Esophagus squamous epithelium (tissue), 5 donors: ENCODE measurements around the gene TMEM184A. TPM values are rescaled to one million over a fixed set of nuclear protein-coding genes. Genes with fewer than 3 reads are reported as not detected.

Experiments
- DNase-seq: peaks from one replicate; lab custom pipeline; 2025; lab: John Stamatoyannopoulos, UW
- H3K27ac ChIP-seq, 4 donors: fragments of 200-600 bp; sonication (generic); one replicate each; pipeline ENCODE4 v1.5.1; 2016 to 2019; ENCODE audit warnings: mild to moderate bottlenecking in 1 of 4
- H3K27me3 ChIP-seq, 4 donors: fragments of 200-600 bp; sonication (generic); 1 replicate in 3 of 4; 2 replicates in 1 of 4; pipeline versions ENCODE4 v1.5.1 to v1.6.0; 2017 to 2021; ENCODE audit warnings: antibody characterized with exemption in 1 of 4
- H3K36me3 ChIP-seq, 3 donors: fragments of 200-600 bp; sonication (generic); one replicate each; pipeline ENCODE4 v1.5.1; 2016 to 2019
- H3K4me1 ChIP-seq, 3 donors: fragments of 200-600 bp; sonication (generic); one replicate each; pipeline ENCODE4 v1.5.1; 2017 to 2019
- H3K4me3 ChIP-seq, 4 donors: fragments of 200-600 bp; sonication (generic); 1 replicate in 3 of 4; 2 replicates in 1 of 4; pipeline ENCODE4 v1.5.1; 2016 to 2019; ENCODE audit warnings: mild to moderate bottlenecking in 2 of 4, moderate library complexity in 1 of 4
- H3K9me3 ChIP-seq, 3 donors: fragments of 200-600 bp; sonication (generic); one replicate each; pipeline ENCODE4 v1.5.1; 2016 to 2019
- CTCF ChIP-seq, 6 experiments: fragments of 450-650 bp in 4 of 6; fragments of 200-600 bp in 2 of 6; sonication (generic) in 2 of 6; IDR thresholded peaks; one replicate each; pipeline ENCODE4 v1.5.1; 2016 to 2019; ENCODE audit warnings: antibody characterized with exemption in 6 of 6, mild to moderate bottlenecking in 4 of 6, moderate library complexity in 4 of 6
- POLR2A ChIP-seq, 4 donors: fragments of 450-650 bp; IDR thresholded peaks; one replicate each; pipeline ENCODE4 v1.6.1; 2017; ENCODE audit warnings: antibody characterized with exemption in 4 of 4, mild to moderate bottlenecking in 4 of 4, moderate library complexity in 3 of 4
- WGBS, 2 donors: methylation state at CpG; one replicate each; pipeline ENCODE4 v1.1.5; 2018; 5-methylcytosine and 5-hydroxymethylcytosine counted together
- intact Hi-C: fragments of 100-400 bp; cut with DNase I; formaldehyde crosslinking; loops from one replicate; pipeline ENCODE4 v1.15.0; 2022
- total RNA-seq, 4 donors: library from RNA; depleted of rRNA; stranded (reverse); fragments of >200 nt; gene quantifications; one replicate each; pipeline ENCODE4 v1.1.0, GENCODE V29; 2016
- donor health status: DM: yes; HTN: yes; CAD: no.

TMEM184A gene
- total RNA-seq, 4 donors from 2014 or later: 56.7 to 204 (median 98.9) TPM

GRCh38 chr7:1560620-1561031, 4.6 kb upstream of the TMEM184A start:
- intact Hi-C loops: no loop called here
- H3K27me3 ChIP-seq: no peaks in the 10 kb centered on the region
- H3K36me3 ChIP-seq: peaks cover 0 to 5% (median 0%) of the 10 kb centered on the region in 3 donors
- WGBS, 2 donors: 62% methylated on average over 3 of the region's 13 CpGs; no CpG with 5 or more reads in 1 of the 2 donors
- H3K9me3 ChIP-seq: no peaks in the 10 kb centered on the region
- DNase-seq: no peak
- peaks cover 25 to 79% (median 40%) of the 10 kb centered on the region in 3 donors for H3K4me1 ChIP-seq
- H3K4me3 ChIP-seq: peak overlapping the region; percentile 29 to 60 (median 48)
- peak overlapping the region; percentile 87 to 94 (median 92) for H3K27ac ChIP-seq
- TF ChIP-seq CTCF (IDR thresholded peaks at IDR 0.05) (no peak), POLR2A (IDR thresholded peaks at IDR 0.05) (peak in 1 of 4 donors; percentile 27)

- H3K36me3 ChIP-seq: peaks cover 0 to 2% (median 0%) of the 10 kb centered on the region in 3 donors
- H3K27me3 ChIP-seq: no peaks in the 10 kb centered on the region
- DNase-seq: no peak
- H3K27ac ChIP-seq: peak overlapping the region; percentile 87 to 94 (median 92)
- peak overlapping the region; percentile 29 to 60 (median 48) for H3K4me3 ChIP-seq
- no peaks in the 10 kb centered on the region for H3K9me3 ChIP-seq
- peak in 1 of 4 donors; percentile 8 for TF ChIP-seq POLR2A (IDR thresholded peaks at IDR 0.05)
- no peak for TF ChIP-seq CTCF (IDR thresholded peaks at IDR 0.05)
- intact Hi-C loops: no loop called here
- WGBS, 2 donors: 37 to 50% methylated on average over 7 to 10 of the region's 28 CpGs
- H3K4me1 ChIP-seq: peaks cover 31 to 79% (median 44%) of the 10 kb centered on the region in 3 donors
Observed at GRCh38 chr7:1559626-1560590, 3.9 kb upstream of the TMEM184A start.

DNA sequence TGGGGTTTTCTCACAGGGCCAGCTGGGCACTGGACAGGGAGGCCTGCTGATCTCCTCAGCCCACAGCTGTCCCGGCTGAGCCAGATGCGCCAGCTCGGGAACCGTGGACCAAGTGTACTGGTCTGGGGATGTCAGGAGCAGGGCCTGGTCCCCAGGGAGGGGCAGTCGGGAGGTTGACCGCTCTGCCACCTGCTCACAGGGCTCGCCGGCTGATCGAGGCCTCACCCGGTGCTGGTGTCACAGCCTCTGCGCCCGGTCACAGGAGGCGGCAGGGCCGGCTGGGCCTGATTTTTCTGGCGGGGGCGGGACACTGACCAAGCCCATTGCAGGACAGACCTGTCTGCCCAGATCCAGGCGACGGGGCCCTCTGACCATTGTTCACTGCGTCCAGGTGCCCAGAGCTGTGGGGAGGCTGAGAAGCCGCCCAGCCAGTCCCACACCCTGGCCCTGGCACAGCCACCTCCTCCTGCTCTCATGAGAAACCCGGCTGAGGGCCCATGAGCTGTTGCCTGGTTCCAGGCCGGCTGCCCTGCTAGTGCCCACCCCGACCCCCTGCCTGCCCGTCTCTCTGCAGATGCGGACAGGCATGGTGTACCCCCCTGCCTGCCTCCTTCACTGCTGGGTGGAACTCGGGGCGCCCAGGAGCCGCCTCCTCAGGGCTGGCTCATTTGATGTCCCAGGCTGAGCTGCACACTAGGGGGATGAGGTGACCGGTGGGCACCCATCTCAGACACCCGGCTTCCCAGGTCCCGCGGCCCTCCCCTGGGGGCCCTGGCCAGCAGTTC, 3.0 kb upstream of the TMEM184A start:
- WGBS, 2 donors: 33 to 39% methylated on average over 2 to 7 of the region's 32 CpGs
- H3K9me3 ChIP-seq: no peaks in the 10 kb centered on the region
- H3K4me3 ChIP-seq: peak overlapping the region; percentile 29 to 60 (median 48)
- H3K36me3 ChIP-seq: peaks cover 0 to 11% (median 0%) of the 10 kb centered on the region in 3 donors
- TF ChIP-seq CTCF (IDR thresholded peaks at IDR 0.05) (no peak), POLR2A (IDR thresholded peaks at IDR 0.05) (peak in 2 of 4 donors; percentile 13 to 38)
- H3K4me1 ChIP-seq: peaks cover 27 to 74% (median 40%) of the 10 kb centered on the region in 3 donors
- intact Hi-C loops: no loop called here
- H3K27me3 ChIP-seq: no peaks in the 10 kb centered on the region
- H3K27ac ChIP-seq: peak overlapping the region; percentile 87 to 94 (median 92)
- no peak for DNase-seq

- TF ChIP-seq CTCF (IDR thresholded peaks at IDR 0.05): peak in 1 of 6 experiments; percentile 29
- no peak for TF ChIP-seq POLR2A (IDR thresholded peaks at IDR 0.05)
- Histone ChIP-seq H3K4me3 (peak overlapping the region in 3 of 4 donors; percentile 46 to 60 (median 49)), H3K27me3 (no peaks in the 10 kb centered on the region), H3K36me3 (peaks cover 0 to 18% (median 0%) of the 10 kb centered on the region in 3 donors), H3K4me1 (peaks cover 27 to 69% (median 40%) of the 10 kb centered on the region in 3 donors), H3K9me3 (no peaks in the 10 kb centered on the region), H3K27ac (peak overlapping the region; percentile 87 to 94 (median 92))
- intact Hi-C loops: no loop called here
- no peak for DNase-seq
- WGBS, 2 donors: no CpG with 5 or more reads among the region's 24 CpGs
Observed at GRCh38 chr7:1558181-1558811, 2.3 kb upstream of the TMEM184A start.
